Neuron (in vitro differentiated cells): ENCODE data around the gene ANO7.

Source experiments
- H2AFZ ChIP-seq: one replicate; pipeline ENCODE4 v1.6.1; 2013; ENCODE audit warnings: low read depth, mild to moderate bottlenecking, inconsistent platforms, low read length, moderate library complexity
- H3K27me3 ChIP-seq: one replicate; pipeline ENCODE4 v1.6.1; 2013; ENCODE audit warnings: low read length; ENCODE audit not compliant: insufficient read depth
- H3K36me3 ChIP-seq: one replicate; pipeline ENCODE4 v1.6.1; 2013; ENCODE audit warnings: low read length; ENCODE audit not compliant: insufficient read depth
- H3K4me1 ChIP-seq: one replicate; pipeline ENCODE4 v1.6.1; 2013; ENCODE audit warnings: low read length; ENCODE audit not compliant: insufficient read depth
- H3K4me3 ChIP-seq: 2 replicates; pipeline ENCODE4 v1.5.1; 2013; ENCODE audit warnings: mild to moderate bottlenecking, low read length, moderate library complexity
- H3K9me3 ChIP-seq: one replicate; pipeline ENCODE4 v1.6.1; 2013; ENCODE audit warnings: low read length

ANO7 gene

GRCh38 chr2:241224851-241225438 is 36.5 kb downstream of the ANO7 start:
- no peak overlapping the region for H2AFZ ChIP-seq
- H3K4me1 ChIP-seq = no peaks in the 10 kb centered on the region
- no peaks in the 10 kb centered on the region for H3K9me3 ChIP-seq

GRCh38 chr2:241225545-241225944 is 37.1 kb downstream of the ANO7 start:
- Histone ChIP-seq H3K9me3 (no peaks in the 10 kb centered on the region), H3K4me3 (no peak overlapping the region), H3K36me3 (peaks cover 40% of the 10 kb centered on the region), H3K4me1 (no peaks in the 10 kb centered on the region), H2AFZ (no peak overlapping the region), H3K27me3 (no peaks in the 10 kb centered on the region)

More at GRCh38 chr2:241224851-241225438, 36.5 kb downstream of the ANO7 start:
- H3K4me3 ChIP-seq = no peak overlapping the region
- H3K27me3 ChIP-seq = no peaks in the 10 kb centered on the region
- peaks cover 34% of the 10 kb centered on the region for H3K36me3 ChIP-seq

- H2AFZ ChIP-seq = no peak overlapping the region
- no peak overlapping the region for H3K4me3 ChIP-seq
- peaks cover 44% of the 10 kb centered on the region for H3K36me3 ChIP-seq
- no peaks in the 10 kb centered on the region for H3K4me1 ChIP-seq
- H3K9me3 ChIP-seq = no peaks in the 10 kb centered on the region
- H3K27me3 ChIP-seq = no peaks in the 10 kb centered on the region
These were observed 37.5 kb downstream of the ANO7 start for GRCh38 chr2:241225983-241226382.

GRCh38 chr2:241226723-241227572 is 38.5 kb downstream of the ANO7 start:
- H3K4me1 ChIP-seq = no peaks in the 10 kb centered on the region
- no peak overlapping the region for H2AFZ ChIP-seq
- peaks cover 52% of the 10 kb centered on the region for H3K36me3 ChIP-seq
- H3K9me3 ChIP-seq = no peaks in the 10 kb centered on the region
- H3K4me3 ChIP-seq = no peak overlapping the region
- H3K27me3 ChIP-seq = no peaks in the 10 kb centered on the region

GRCh38 chr2:241227594-241227993 is 39.1 kb downstream of the ANO7 start:
- H3K4me1 ChIP-seq = no peaks in the 10 kb centered on the region
- no peaks in the 10 kb centered on the region for H3K9me3 ChIP-seq
- H3K4me3 ChIP-seq = no peak overlapping the region
- no peaks in the 10 kb centered on the region for H3K27me3 ChIP-seq
- H2AFZ ChIP-seq = no peak overlapping the region
- H3K36me3 ChIP-seq = peaks cover 55% of the 10 kb centered on the region

GRCh38 chr2:241228081-241228859 is 39.8 kb downstream of the ANO7 start:
- Histone ChIP-seq H3K4me3 (no peak overlapping the region), H2AFZ (no peak overlapping the region), H3K27me3 (no peaks in the 10 kb centered on the region), H3K4me1 (no peaks in the 10 kb centered on the region), H3K36me3 (peaks cover 62% of the 10 kb centered on the region), H3K9me3 (no peaks in the 10 kb centered on the region)

- Histone ChIP-seq H3K4me1 (no peaks in the 10 kb centered on the region), H3K4me3 (no peak overlapping the region), H3K27me3 (no peaks in the 10 kb centered on the region), H3K36me3 (peaks cover 69% of the 10 kb centered on the region), H2AFZ (no peak overlapping the region), H3K9me3 (no peaks in the 10 kb centered on the region)
These were observed 40.5 kb downstream of the ANO7 start for GRCh38 chr2:241228860-241229516.

GRCh38 chr2:241229563-241230401 is 41.3 kb downstream of the ANO7 start:
- H3K9me3 ChIP-seq = no peaks in the 10 kb centered on the region
- H3K36me3 ChIP-seq = peaks cover 77% of the 10 kb centered on the region
- H3K4me1 ChIP-seq = no peaks in the 10 kb centered on the region

GRCh38 chr2:241230435-241230834 is 42.0 kb downstream of the ANO7 start:
- Histone ChIP-seq H3K27me3 (no peaks in the 10 kb centered on the region), H2AFZ (no peak overlapping the region), H3K9me3 (no peaks in the 10 kb centered on the region), H3K4me3 (no peak overlapping the region), H3K36me3 (peaks cover 82% of the 10 kb centered on the region), H3K4me1 (no peaks in the 10 kb centered on the region)

More at GRCh38 chr2:241229563-241230401, 41.3 kb downstream of the ANO7 start:
- Histone ChIP-seq H3K4me3 (no peak overlapping the region), H3K27me3 (no peaks in the 10 kb centered on the region), H2AFZ (no peak overlapping the region)

- no peaks in the 10 kb centered on the region for H3K27me3 ChIP-seq
- H2AFZ ChIP-seq = no peak overlapping the region
- H3K9me3 ChIP-seq = no peaks in the 10 kb centered on the region
- H3K4me1 ChIP-seq = no peaks in the 10 kb centered on the region
- H3K4me3 ChIP-seq = no peak overlapping the region
- H3K36me3 ChIP-seq = peaks cover 93% of the 10 kb centered on the region
These were observed 44.5 kb downstream of the ANO7 start for GRCh38 chr2:241232736-241233575.

- Histone ChIP-seq H3K9me3 (no peaks in the 10 kb centered on the region), H3K27me3 (no peaks in the 10 kb centered on the region), H3K36me3 (peaks cover 93% of the 10 kb centered on the region), H3K4me1 (no peaks in the 10 kb centered on the region), H3K4me3 (no peak overlapping the region), H2AFZ (no peak overlapping the region)
These were observed 45.8 kb downstream of the ANO7 start for GRCh38 chr2:241234066-241234790.
